HL-60/S4 treated with phorbol 12-myristate 13-acetate at 8.2 ng/mL for 4 days and 3 days (cell line): ENCODE results near the gene PBX3.

Experiments used
- in situ Hi-C: fragments of 300-500 bp; cut with MboI; formaldehyde crosslinking; loops from 2 replicates; pipeline ENCODE4 v1.15.0; 2022; ENCODE audit warnings: low sequenced_read_pairs

PBX3 gene

DNA sequence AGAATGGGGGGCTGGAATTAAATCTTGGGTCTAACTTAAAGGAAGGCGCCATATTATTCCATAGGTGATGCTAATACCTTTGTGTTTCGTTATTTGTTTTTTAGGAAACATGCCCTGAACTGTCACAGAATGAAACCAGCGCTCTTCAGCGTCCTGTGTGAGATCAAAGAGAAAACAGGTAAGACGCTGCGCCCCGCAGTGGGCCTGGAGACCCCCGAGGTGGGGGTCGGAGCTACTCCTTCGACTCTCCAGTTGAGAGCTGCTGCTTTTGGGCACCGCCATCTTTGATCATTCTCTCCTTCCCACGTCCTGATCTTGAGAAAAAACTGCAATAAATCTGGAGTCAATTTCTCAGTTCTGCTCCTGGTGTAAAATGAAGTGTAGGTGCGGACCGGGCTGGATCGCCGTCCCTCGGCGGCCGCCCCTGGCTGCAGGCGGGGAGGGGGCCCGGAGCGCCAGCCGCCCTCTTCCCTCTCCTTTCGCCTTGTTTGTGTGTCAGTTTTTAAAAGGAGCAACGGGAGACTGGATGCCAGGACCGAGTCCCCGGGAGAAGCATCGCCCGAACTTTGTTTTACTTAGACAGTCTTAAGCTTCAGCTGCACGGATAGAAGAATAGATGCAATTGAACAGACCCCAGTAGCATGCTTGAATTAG lies 1.4 kb downstream of the PBX3 start:
- in situ Hi-C loops, result no loop called here

- in situ Hi-C loops, result no loop called here
Observed at GRCh38 chr9:125749287-125749935, 2.2 kb downstream of the PBX3 start.

- in situ Hi-C loops, result no loop called here
Observed at GRCh38 chr9:125749951-125750626, 2.9 kb downstream of the PBX3 start.

GRCh38 chr9:125750627-125751011 lies 3.4 kb downstream of the PBX3 start:
- in situ Hi-C loops, result no loop called here

DNA sequence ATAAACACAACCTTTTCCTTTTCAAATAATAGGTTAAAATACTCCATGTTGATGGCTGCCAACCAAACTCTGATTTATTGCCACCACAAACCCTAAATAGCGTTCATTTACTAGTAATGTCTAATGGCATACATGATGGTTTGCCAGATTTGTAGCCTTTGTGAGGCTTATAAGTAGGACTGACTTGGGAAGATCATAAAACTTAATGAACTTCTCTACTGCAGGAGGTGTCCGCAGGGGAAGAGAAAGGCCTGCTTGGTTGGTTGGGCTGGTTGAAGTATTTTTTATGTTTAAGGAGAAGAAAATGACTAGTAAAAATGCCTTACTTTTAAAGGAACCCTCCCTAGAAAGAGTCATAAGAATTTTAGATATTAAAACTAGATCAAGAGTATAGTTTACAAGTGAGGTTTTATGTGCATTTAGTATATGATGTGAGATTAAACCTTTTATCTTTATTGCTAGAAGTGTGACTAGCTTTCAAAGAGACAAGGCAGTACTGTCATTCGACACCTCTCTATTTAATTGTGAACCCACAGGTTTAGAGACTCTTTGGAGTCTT lies 5.0 kb downstream of the PBX3 start:
- in situ Hi-C loops, result no loop called here

GRCh38 chr9:125754096-125754495 lies 6.9 kb downstream of the PBX3 start:
- in situ Hi-C loops, result no loop called here

DNA sequence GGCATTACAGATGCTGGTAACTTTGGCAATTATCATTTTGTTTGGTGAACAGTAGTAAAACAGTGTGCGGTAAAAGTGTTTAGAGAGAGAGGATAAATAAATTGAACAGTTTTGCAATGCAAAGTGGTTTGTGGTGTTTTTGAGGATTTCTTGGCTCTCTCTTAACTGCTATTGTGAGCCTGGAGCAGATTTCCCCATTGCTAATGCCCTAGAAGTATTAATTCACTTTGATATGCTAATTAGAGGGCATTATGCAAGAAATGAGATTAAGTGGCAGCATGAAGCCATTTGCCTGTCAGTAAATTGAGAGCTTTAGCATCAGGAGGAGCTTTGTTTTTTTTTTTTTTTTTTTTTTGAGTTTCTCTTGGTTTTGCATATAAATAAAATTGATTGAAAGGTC lies 8.2 kb downstream of the PBX3 start:
- in situ Hi-C loops, result no loop called here

- in situ Hi-C loops, result no loop called here
Observed at GRCh38 chr9:125756518-125756917, 9.3 kb downstream of the PBX3 start.

DNA sequence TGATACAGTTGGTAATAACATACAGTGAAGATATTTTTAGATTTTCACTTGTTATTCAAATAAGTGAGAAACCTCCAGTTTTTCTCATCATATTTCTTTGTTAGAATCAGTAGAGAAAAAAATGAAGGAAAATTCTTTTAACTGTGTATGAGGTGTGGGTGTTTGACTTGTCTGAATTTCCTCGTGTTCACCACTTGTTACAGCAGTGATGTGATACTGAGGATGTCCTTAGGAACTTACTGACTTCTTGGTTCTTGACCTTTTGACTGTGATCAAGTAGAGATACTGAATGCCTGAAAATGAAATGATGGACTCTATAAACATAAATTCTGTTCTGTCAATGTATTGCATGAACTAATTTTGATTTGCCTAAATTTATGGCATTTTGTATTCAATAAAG lies 10.7 kb downstream of the PBX3 start:
- in situ Hi-C loops, result no loop called here

GRCh38 chr9:125758986-125759763 lies 12.0 kb downstream of the PBX3 start:
- in situ Hi-C loops, result no loop called here

GRCh38 chr9:125759764-125760129 lies 12.6 kb downstream of the PBX3 start:
- in situ Hi-C loops, result no loop called here

- in situ Hi-C loops, result no loop called here
Observed at GRCh38 chr9:125760537-125760936, 13.4 kb downstream of the PBX3 start.

- in situ Hi-C loops, result no loop called here
Observed at GRCh38 chr9:125761676-125762450, 14.7 kb downstream of the PBX3 start.

- in situ Hi-C loops, result no loop called here
Observed at GRCh38 chr9:125763394-125763801, 16.2 kb downstream of the PBX3 start.

- in situ Hi-C loops, result no loop called here
Observed at GRCh38 chr9:125764198-125764597, 17.0 kb downstream of the PBX3 start.

GRCh38 chr9:125766468-125767221 lies 19.5 kb downstream of the PBX3 start:
- in situ Hi-C loops, result no loop called here

- in situ Hi-C loops, result no loop called here
Observed at GRCh38 chr9:125767349-125767748, 20.2 kb downstream of the PBX3 start.

GRCh38 chr9:125768803-125769202 lies 21.6 kb downstream of the PBX3 start:
- in situ Hi-C loops, result no loop called here

DNA sequence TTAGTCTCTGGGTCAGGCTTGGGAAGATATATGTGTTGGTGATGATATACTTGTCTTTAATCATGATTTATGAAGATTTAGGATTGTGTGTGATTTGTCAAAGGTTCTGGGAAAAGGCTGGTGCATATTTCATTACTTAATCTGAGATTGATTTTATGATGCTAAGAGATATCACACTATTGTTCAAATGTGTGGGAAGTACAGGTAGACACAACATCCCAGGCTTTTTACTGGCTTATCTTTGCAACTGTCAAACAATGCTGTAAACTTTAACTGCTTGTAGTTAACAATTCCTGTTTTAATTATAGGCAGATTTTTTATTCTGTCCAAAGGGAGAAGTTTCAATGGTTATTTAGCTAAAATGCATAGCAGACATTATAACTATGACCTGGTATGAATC lies 23.9 kb downstream of the PBX3 start:
- in situ Hi-C loops, result no loop called here

DNA sequence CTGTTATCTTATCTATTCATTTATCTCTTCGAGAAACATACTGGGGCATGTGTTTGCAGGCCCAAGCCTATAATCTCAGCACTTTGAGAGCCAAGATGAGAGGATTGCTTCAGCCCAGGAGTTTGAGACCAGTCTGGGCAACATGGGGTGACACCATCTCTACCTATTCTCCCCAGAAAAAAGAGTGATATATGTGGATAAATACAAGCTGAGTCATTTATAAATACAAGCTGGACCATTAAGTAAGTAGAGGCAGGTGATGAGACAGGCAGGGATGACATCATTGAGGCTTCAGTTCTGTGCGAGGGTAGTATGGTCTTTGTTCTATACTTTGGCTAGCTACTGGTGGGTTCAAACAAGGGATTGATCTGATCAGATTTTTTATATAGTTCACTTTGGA lies 25.6 kb downstream of the PBX3 start:
- in situ Hi-C loops, result no loop called here
